Heart left ventricle (tissue), 16 donors: Measurements from ENCODE around the gene C19orf38. TPM values are rescaled to one million over a fixed set of nuclear protein-coding genes. Genes with fewer than 3 reads are reported as not detected.
A peak's percentile ranks its signal among the peaks of the same experiment; 100 is the strongest.

Experiments used
- ATAC-seq, 4 donors: fragments of 200-7000 bp; cut with Tn5 transposase; one replicate each; pipeline ENCODE4 v1.9.1; 2020 to 2022; ENCODE audit warnings: moderate library complexity in 4 of 4, mild to moderate bottlenecking in 3 of 4, moderate number of reproducible peaks in 1 of 4
- DNase-seq, 5 donors: peaks; one replicate each; pipeline ENCODE4 v3.0.0-alpha.2; 2020
- H3K27ac ChIP-seq, 12 donors: fragments of 200-600 bp; sonication (generic) in 4 of 12; one replicate each; pipeline versions ENCODE4 v1.5.0 to v1.8.0; 2016 to 2022; ENCODE audit warnings: mild to moderate bottlenecking in 2 of 12
- H3K27me3 ChIP-seq, 9 donors: fragments of 200-600 bp; sonication (generic) in 2 of 9; one replicate each; pipeline versions ENCODE4 v1.5.1 to v1.8.0; 2016 to 2022; ENCODE audit warnings: mild to moderate bottlenecking in 3 of 9
- H3K36me3 ChIP-seq, 9 donors: fragments of 200-600 bp; sonication (generic) in 2 of 9; one replicate each; pipeline versions ENCODE4 v1.5.0 to v1.8.0; 2018 to 2022; ENCODE audit warnings: mild to moderate bottlenecking in 2 of 9
- H3K4me1 ChIP-seq, 12 donors: fragments of 200-600 bp; sonication (generic) in 4 of 12; one replicate each; pipeline versions ENCODE4 v1.5.0 to v1.8.0; 2016 to 2022; ENCODE audit warnings: mild to moderate bottlenecking in 3 of 12
- H3K4me3 ChIP-seq, 12 donors: fragments of 200-600 bp; sonication (generic) in 4 of 12; one replicate each; pipeline versions ENCODE4 v1.5.0 to v1.8.0; 2017 to 2022; ENCODE audit warnings: mild to moderate bottlenecking in 9 of 12, moderate library complexity in 4 of 12
- H3K9me3 ChIP-seq, 12 donors: fragments of 200-600 bp; sonication (generic) in 4 of 12; one replicate each; pipeline versions ENCODE4 v1.5.0 to v1.8.0; 2016 to 2022; ENCODE audit warnings: mild to moderate bottlenecking in 1 of 12
- CTCF ChIP-seq, 12 donors: fragments of 200-600 bp; sonication (generic) in 4 of 12; IDR thresholded peaks; one replicate each; pipeline versions ENCODE4 v1.5.0 to v1.8.0; 2018 to 2022; ENCODE audit warnings: antibody characterized with exemption in 12 of 12, mild to moderate bottlenecking in 5 of 12
- POLR2A ChIP-seq, 2 donors: fragments of 450-650 bp; IDR thresholded peaks; one replicate each; pipeline ENCODE4 v1.6.1; 2017; ENCODE audit warnings: antibody characterized with exemption in 2 of 2, mild to moderate bottlenecking in 2 of 2, moderate library complexity in 2 of 2
- WGBS, 4 donors: extraction: QIAGEN DNeasy Blood & Tissue Kit in 2 of 4; methylation state at CpG; one replicate each; pipeline versions ENCODE4 v1.1.5 to v1.1.7; 2013 to 2018; 5-methylcytosine and 5-hydroxymethylcytosine counted together
- intact Hi-C, 10 donors: fragments of 100-400 bp; cut with DNase I; formaldehyde crosslinking; loops; one replicate each; pipeline versions ENCODE4 v1.11.1 to v1.14.2; 2022
- polyA plus RNA-seq, 2 donors: library from polyadenylated mRNA; stranded (reverse); fragments of 200-250 nt; gene quantifications; one replicate each; pipeline ENCODE4 v1.2.3, GENCODE V29; 2013
- total RNA-seq, 9 donors: library from RNA; depleted of rRNA in 2 of 9; stranded (reverse); fragments of >200 nt in 2 of 9; fragmentation: NEBNext Ultra II Directional in 3 of 9; extraction: Animal tissue kit (Norgen Biotek cat#: 25700) in 3 of 9; gene quantifications; one replicate each; pipeline versions ENCODE4 v1.1.0 to v1.2.4, GENCODE V29; 2016 to 2023
- donor health status: ischemic (EF 13 %, LVEDD 7.1; RV severe dilation, severe dysfunction).
- donor health status: healthy with polysubstance abuse.
- donor health status: DM: no; HTN: yes; CAD: no.
- donor health status: DM: no; HTN: no; CAD: no.
- donor health status: ischemic (EF 25% LVEDD 6.9; RV normal size, moderate dysfunction).
- donor health status: ischemic (EF 25% LVEDD 5.7; RV mildly dilated, moderate dysfunction).
- donor health status: healthy.
- donor health status: DM: yes; HTN: yes; CAD: no.
- donor health status: ischemic (EF 35%, LVEDD 5.7; RV mildly dilated, moderate dysfunction).
- donor health status: nonischemic (EF 11% LVEDD 7.7; RV severe dilation, severe dysfunction).
- donor health status: DM: yes; HTN: yes; CAD: no.
- donor health status: PGD.
- donor health status: ischemic (EF 29% LVEDD 5.4; RV normal size, mild dysfunction).
- donor health status: nonischemic (EF 23%, LVEDD 6.1; RV moderate dilation, normal function).

The C19orf38 gene
- total and polyA plus RNA-seq, 11 donors, result 0.21 to 6.0 (median 0.86) TPM

GRCh38 chr19:10870501-10870954, 22.3 kb downstream of the C19orf38 start:
- intact Hi-C loops, result loop anchor here in 5 of 10 donors (1.0 to 5.0 kb wide), 4 partner anchors 34 to 153 kb away; partner anchors contain the start of genes TIMM29 (in 2 of the 5), TMED1 (in 2 of the 5) and YIPF2 (in 2 of the 5)
- no peaks in the 10 kb centered on the region for H3K36me3 ChIP-seq
- H3K27me3 ChIP-seq, result no peaks in the 10 kb centered on the region
- WGBS, 4 donors, result 3 to 5% (median 3%) methylated on average over 16 to 22 of the region's 22 CpGs
- peak overlapping the region in 11 of 12 donors; percentile 40 to 84 (median 70) for H3K27ac ChIP-seq
- DNase-seq, result no peak
- TF ChIP-seq CTCF (IDR thresholded peaks at IDR 0.05), result no peak
- no peak for TF ChIP-seq POLR2A (IDR thresholded peaks at IDR 0.05)
- no peaks in the 10 kb centered on the region for H3K9me3 ChIP-seq
- peak overlapping the region in 10 of 12 donors; percentile 46 to 96 (median 55) for H3K4me3 ChIP-seq
- peaks cover 0 to 47% (median 15%) of the 10 kb centered on the region in 12 donors for H3K4me1 ChIP-seq
- peak in 3 of 4 donors; percentile 0 to 7 (median 4) for ATAC-seq

- Histone ChIP-seq H3K9me3 (no peaks in the 10 kb centered on the region), H3K4me1 (peaks cover 0 to 52% (median 18%) of the 10 kb centered on the region in 12 donors), H3K27me3 (no peaks in the 10 kb centered on the region), H3K27ac (peak within 1 kb of the TSS in 11 of 12 donors; percentile 70 to 87 (median 81)), H3K4me3 (peak within 1 kb of the TSS; percentile 53 to 96 (median 76)), H3K36me3 (no peaks in the 10 kb centered on the region)
- ATAC-seq, result peak; percentile 95 to 97 (median 96)
- 0 to 1% (median 1%) methylated on average over 23 to 99 of the region's 99 CpGs for WGBS, 4 donors
- intact Hi-C loops, result loop anchor here in 5 of 10 donors (1.0 to 5.0 kb wide), 6 partner anchors 34 to 154 kb away; partner anchors contain the start of genes TMED1 (in 3 of the 5), TIMM29 (in 2 of the 5) and YIPF2 (in 2 of the 5)
- peak; percentile 99 to 100 (median 99) for DNase-seq
- TF ChIP-seq POLR2A (IDR thresholded peaks at IDR 0.05) (peak in 1 of 2 donors; percentile 39), CTCF (IDR thresholded peaks at IDR 0.05) (peak; percentile 35 to 86 (median 65))
Measured at GRCh38 chr19:10870955-10871603, 22.9 kb downstream of the C19orf38 start, which contains the start of gene CARM1. Gene CARM1 (plus strand): TSS chr19:10871553. CDS start chr19:10871703, 150 bp downstream.

- ATAC-seq, result peak in 1 of 4 donors; percentile 1
- Histone ChIP-seq H3K4me1 (peaks cover 0 to 60% (median 26%) of the 10 kb centered on the region in 12 donors), H3K9me3 (no peaks in the 10 kb centered on the region), H3K27ac (peak overlapping the region in 11 of 12 donors; percentile 64 to 87 (median 79)), H3K4me3 (peak overlapping the region; percentile 53 to 96 (median 76)), H3K27me3 (no peaks in the 10 kb centered on the region), H3K36me3 (no peaks in the 10 kb centered on the region)
- intact Hi-C loops, result loop anchor here in 6 of 10 donors (1.0 to 5.0 kb wide), 5 partner anchors 35 to 58 kb away; partner anchors contain the start of genes TIMM29 (in 4 of the 6), YIPF2 (in 4 of the 6) and TMED1 (in 3 of the 6)
- DNase-seq, result peak; percentile 49 to 80 (median 55)
- TF ChIP-seq POLR2A (IDR thresholded peaks at IDR 0.05) (no peak), CTCF (IDR thresholded peaks at IDR 0.05) (peak in 1 of 12 donors; percentile 11)
- WGBS, 4 donors, result 1 to 2% (median 1%) methylated on average over 44 to 90 of the region's 90 CpGs
Measured at GRCh38 chr19:10871711-10872545, 23.7 kb downstream of the C19orf38 start.
